AG04449 (cell line): ENCODE measurements around the gene KDM6B.

Source experiments
- CTCF ChIA-PET: fragments of 350-600 bp; formaldehyde crosslinking; extraction: SDS; loops from one replicate; lab custom pipeline; 2021; ENCODE audit warnings: antibody characterized with exemption; lab: Yijun Ruan, JAX
- POLR2A ChIA-PET: fragments of 400-600, 350-600 bp; formaldehyde crosslinking; extraction: SDS; loops from one replicate; lab custom pipeline; 2020; ENCODE audit warnings: antibody characterized with exemption, inconsistent platforms; lab: Yijun Ruan, JAX
- DNase-seq: peaks from one replicate; pipeline ENCODE4 v3.0.0-alpha.2; 2010; ENCODE audit warnings: low read depth, low spot score
- H3K4me3 ChIP-seq: 2 replicates; pipeline ENCODE4 v1.5.1; 2011; ENCODE audit warnings: low read depth, mild to moderate bottlenecking, control low read depth, low read length
- TF ChIP-seq, protein P1 (sequence below): IDR thresholded peaks from one replicate; pipeline ENCODE4 v1.5.1; 2011; ENCODE audit warnings: mild to moderate bottlenecking, moderate library complexity, low read length, control low read depth, inconsistent platforms; ENCODE audit not compliant: insufficient read depth; ENCODE audit errors: missing control alignments

KDM6B gene, protein sequence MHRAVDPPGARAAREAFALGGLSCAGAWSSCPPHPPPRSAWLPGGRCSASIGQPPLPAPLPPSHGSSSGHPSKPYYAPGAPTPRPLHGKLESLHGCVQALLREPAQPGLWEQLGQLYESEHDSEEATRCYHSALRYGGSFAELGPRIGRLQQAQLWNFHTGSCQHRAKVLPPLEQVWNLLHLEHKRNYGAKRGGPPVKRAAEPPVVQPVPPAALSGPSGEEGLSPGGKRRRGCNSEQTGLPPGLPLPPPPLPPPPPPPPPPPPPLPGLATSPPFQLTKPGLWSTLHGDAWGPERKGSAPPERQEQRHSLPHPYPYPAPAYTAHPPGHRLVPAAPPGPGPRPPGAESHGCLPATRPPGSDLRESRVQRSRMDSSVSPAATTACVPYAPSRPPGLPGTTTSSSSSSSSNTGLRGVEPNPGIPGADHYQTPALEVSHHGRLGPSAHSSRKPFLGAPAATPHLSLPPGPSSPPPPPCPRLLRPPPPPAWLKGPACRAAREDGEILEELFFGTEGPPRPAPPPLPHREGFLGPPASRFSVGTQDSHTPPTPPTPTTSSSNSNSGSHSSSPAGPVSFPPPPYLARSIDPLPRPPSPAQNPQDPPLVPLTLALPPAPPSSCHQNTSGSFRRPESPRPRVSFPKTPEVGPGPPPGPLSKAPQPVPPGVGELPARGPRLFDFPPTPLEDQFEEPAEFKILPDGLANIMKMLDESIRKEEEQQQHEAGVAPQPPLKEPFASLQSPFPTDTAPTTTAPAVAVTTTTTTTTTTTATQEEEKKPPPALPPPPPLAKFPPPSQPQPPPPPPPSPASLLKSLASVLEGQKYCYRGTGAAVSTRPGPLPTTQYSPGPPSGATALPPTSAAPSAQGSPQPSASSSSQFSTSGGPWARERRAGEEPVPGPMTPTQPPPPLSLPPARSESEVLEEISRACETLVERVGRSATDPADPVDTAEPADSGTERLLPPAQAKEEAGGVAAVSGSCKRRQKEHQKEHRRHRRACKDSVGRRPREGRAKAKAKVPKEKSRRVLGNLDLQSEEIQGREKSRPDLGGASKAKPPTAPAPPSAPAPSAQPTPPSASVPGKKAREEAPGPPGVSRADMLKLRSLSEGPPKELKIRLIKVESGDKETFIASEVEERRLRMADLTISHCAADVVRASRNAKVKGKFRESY (N-terminal part only)

DNA sequence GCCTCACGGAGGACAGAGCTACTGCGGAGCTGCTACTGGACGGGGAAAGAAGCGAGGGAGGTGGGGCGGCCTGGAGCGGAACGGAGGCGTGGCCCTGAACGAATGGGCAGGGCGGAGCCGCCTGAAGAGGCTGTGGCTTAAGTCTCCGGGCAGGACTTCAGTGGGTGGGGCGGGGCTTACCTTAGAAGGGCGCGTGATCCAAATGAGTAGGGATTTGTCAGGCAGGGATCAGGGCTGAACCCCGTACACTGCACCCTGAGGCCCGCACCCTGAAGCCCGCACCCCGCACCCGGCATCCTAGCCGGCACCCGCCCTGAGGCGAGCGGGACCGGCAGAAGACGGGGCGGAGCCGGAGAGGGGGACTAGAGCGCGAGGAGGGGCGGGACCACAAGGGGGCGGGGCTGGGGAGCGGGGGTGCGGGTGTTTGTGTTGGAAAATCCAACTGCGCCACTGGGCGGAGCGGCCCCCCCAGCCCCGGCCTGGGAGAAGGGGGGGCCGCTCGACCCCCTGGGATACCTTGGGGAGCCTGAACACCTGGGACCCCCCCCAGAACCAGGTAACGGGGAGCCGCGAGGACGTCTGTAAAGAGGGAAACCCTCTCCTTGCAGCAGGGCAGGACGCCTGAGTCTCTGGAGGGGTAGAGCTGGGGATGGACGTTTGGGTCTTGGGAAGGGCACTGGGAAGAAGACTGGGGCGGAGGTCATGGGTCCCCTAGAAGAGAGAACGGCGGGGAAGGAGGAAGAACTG is at the start of gene KDM6B:
KDM6B (plus strand) TSS at position 423 of the 747 bp plus-strand sequence. CDS start 11,338 bp downstream, outside the sequence.
- CTCF ChIA-PET, result interaction anchor here (1.0 to 5.7 kb wide), 25 partner anchors 8 to 224 kb away, joined by 3 to 40 read pairs (median 6); partner anchors contain the start of genes NAA38 and WRAP53
- TF ChIP-seq, protein P1, sequence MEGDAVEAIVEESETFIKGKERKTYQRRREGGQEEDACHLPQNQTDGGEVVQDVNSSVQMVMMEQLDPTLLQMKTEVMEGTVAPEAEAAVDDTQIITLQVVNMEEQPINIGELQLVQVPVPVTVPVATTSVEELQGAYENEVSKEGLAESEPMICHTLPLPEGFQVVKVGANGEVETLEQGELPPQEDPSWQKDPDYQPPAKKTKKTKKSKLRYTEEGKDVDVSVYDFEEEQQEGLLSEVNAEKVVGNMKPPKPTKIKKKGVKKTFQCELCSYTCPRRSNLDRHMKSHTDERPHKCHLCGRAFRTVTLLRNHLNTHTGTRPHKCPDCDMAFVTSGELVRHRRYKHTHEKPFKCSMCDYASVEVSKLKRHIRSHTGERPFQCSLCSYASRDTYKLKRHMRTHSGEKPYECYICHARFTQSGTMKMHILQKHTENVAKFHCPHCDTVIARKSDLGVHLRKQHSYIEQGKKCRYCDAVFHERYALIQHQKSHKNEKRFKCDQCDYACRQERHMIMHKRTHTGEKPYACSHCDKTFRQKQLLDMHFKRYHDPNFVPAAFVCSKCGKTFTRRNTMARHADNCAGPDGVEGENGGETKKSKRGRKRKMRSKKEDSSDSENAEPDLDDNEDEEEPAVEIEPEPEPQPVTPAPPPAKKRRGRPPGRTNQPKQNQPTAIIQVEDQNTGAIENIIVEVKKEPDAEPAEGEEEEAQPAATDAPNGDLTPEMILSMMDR, result no peak
- peak within 1 kb of the TSS; percentile 81 for H3K4me3 ChIP-seq
- POLR2A ChIA-PET, result interaction anchor here (0.6 to 2.3 kb wide), 5 partner anchors 9 to 38 kb away, joined by 3 to 18 read pairs (median 7); partner anchors contain the start of gene NAA38
- no peak for DNase-seq

DNA sequence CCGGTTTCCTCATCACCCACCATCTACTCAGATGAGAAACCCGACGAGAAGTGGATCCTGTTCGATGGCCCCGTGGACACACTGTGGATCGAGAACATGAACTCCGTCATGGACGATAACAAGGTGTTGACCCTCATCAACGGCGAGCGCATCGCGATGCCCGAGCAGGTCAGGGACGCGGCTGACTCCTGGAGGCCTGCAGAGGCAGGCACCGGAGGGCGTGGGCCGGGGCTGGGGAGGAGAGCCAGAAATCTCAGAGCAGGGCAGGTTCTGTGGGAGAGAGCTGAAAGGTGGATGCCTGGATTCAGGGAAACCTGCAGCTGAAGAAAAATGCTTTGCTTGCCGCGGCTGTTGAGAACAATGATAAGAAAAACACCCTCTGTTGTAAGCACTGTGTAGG is 47.2 kb upstream of the KDM6B start:
- ChIA-PET CTCF (interaction anchor here (19.9 kb wide), 1 partner anchor 42 kb away, joined by 384 read pairs; no protein-coding TSS in a partner anchor), POLR2A (no interaction called here)
- H3K4me3 ChIP-seq, result no peak overlapping the region
- TF ChIP-seq, protein P1, result no peak
- DNase-seq, result no peak

DNA sequence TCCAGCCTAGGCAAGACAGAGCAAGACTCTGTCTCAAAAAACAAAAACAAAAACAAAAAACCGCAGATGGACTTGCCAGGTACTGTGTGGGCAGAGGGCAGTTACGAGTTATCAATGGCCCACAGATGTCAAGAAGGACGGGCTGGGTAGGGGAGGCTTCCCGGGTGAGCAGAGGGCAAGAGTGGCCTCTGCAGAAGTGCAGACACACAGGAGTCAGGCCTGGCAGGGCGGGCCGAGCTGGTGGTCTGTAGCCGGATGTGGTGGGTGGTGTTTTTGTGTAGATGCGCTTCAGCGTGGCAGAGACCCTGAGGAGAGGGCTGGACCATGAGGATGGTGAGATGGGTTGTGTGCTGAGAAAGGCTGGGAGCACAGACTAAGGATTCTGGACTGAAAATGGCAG is 44.9 kb upstream of the KDM6B start:
- no peak overlapping the region for H3K4me3 ChIP-seq
- POLR2A ChIA-PET, result no interaction called here
- CTCF ChIA-PET, result interaction anchor here (19.9 kb wide), 1 partner anchor 44 kb away, joined by 384 read pairs; no protein-coding TSS in a partner anchor
- TF ChIP-seq, protein P1, result no peak
- DNase-seq, result no peak

DNA sequence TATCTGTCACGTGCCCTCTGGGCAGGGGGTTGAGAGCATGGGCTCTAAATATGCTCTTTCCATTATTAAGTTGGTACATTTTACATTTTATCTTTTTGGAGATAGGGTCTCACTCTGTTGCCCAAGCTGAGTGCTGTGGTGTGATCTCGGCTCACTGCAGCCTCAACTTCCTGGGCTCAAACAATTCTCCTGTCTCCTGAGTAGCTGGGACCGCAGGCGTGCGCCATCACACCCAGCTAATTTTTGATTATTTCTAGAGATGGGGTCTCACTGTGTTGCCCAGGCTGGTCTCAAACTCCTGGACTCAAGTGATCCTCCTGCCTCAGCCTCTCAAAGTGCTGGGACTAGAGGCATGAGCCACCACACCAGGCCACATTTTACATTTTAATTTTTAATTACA is 43.9 kb upstream of the KDM6B start:
- CTCF ChIA-PET, result interaction anchor here (0.8 to 2.1 kb wide), 3 partner anchors 8 to 47 kb away, joined by 3 to 8 read pairs (median 5); no protein-coding TSS in a partner anchor
- DNase-seq, result no peak
- TF ChIP-seq, protein P1, result no peak
- no peak overlapping the region for H3K4me3 ChIP-seq
- POLR2A ChIA-PET, result no interaction called here

DNA sequence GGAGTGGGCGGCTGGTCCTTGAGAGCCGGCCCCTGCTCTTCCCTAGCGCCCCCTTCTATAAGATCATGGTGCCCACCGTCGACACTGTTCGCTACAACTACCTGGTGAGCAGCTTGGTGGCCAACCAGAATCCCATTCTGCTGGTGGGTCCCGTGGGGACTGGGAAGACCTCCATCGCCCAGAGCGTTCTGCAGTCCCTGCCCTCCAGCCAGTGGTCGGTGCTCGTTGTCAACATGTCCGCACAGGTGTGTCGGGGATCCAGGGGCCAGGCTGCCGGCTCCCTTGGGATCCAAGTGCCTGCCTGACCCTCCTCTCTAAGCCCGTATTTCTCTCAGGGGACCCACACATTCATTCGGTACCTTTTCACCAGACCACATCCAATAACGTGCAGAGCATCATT is 41.4 kb upstream of the KDM6B start:
- no peak overlapping the region for H3K4me3 ChIP-seq
- TF ChIP-seq, protein P1, result no peak
- CTCF ChIA-PET, result interaction anchor here (1.6 kb wide), 1 partner anchor 12 kb away, joined by 5 read pairs; no protein-coding TSS in a partner anchor
- DNase-seq, result no peak
- POLR2A ChIA-PET, result no interaction called here
